Ishikawa (cell line): ENCODE data around the gene GPR55.

ENCODE experiments used
- CEBPB ChIP-seq: IDR thresholded peaks from 2 replicates; pipeline ENCODE4 v1.6.1; 2012
- CREB1 ChIP-seq: IDR thresholded peaks from 2 replicates; pipeline ENCODE4 v1.6.1; 2012; ENCODE audit warnings: low read depth
- EGR1 ChIP-seq: IDR thresholded peaks from 2 replicates; pipeline ENCODE4 v1.6.1; 2012
- EP300 ChIP-seq: IDR thresholded peaks from 2 replicates; pipeline ENCODE4 v1.6.1; 2012; ENCODE audit warnings: borderline replicate concordance
- FOXM1 ChIP-seq: IDR thresholded peaks from 2 replicates; pipeline ENCODE4 v1.6.1; 2012; ENCODE audit warnings: low read depth, borderline replicate concordance
- NFIC ChIP-seq: IDR thresholded peaks from 2 replicates; pipeline ENCODE4 v1.6.1; 2012
- RAD21 ChIP-seq: IDR thresholded peaks from 2 replicates; pipeline ENCODE4 v1.6.1; 2012; ENCODE audit warnings: low read depth
- TAF1 ChIP-seq: IDR thresholded peaks from 2 replicates; pipeline ENCODE4 v1.6.1; 2012; ENCODE audit warnings: low read depth, mild to moderate bottlenecking
- TCF12 ChIP-seq: IDR thresholded peaks from 2 replicates; pipeline ENCODE4 v1.6.1; 2012; ENCODE audit warnings: low read depth
- TEAD4 ChIP-seq: IDR thresholded peaks from 2 replicates; pipeline ENCODE4 v1.6.1; 2012
- YY1 ChIP-seq: IDR thresholded peaks from 2 replicates; pipeline ENCODE4 v1.6.1; 2012; ENCODE audit warnings: low read depth
- ZBTB7A ChIP-seq: IDR thresholded peaks from 2 replicates; pipeline ENCODE4 v1.6.1; 2012; ENCODE audit warnings: low read depth
- TF ChIP-seq, protein P1 (sequence below): IDR thresholded peaks from 2 replicates; pipeline ENCODE4 v1.6.1; 2012
- TF ChIP-seq, protein P2 (sequence below): IDR thresholded peaks from 2 replicates; pipeline ENCODE4 v1.6.1; 2012; ENCODE audit warnings: low read depth, mild to moderate bottlenecking
- TF ChIP-seq, protein P3 (sequence below): IDR thresholded peaks from 2 replicates; pipeline ENCODE4 v1.6.1; 2012

GPR55 gene

DNA sequence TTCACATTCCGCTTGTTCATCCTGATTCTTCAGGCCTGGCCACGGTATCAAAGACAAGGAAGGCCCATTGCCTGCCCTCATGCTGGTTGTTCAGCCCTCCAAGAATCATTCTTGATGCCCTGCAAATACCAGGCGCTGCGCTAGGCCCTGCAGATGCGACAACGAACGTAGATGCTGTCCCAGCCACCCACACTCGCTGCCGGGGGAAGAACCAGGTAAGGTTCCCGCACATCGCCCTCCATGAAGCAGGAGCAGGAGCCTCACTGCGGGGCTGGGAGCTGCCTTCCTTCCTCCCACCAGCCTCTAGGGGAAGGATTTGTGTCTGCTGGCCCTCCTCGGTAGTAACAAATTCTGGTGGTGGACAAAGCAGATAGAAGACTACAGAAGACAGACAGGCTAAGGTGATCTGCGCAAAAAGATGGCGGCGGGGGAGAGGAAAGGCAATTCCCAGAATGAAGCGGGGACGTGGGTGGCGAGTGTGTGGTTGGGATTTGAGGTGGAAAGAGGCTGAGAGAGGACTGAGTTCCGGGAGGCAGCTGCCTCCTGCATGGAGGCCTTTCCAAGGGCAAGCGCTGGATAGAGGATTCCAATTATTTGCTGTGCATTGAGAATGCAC is 19.8 kb upstream of the GPR55 start:
- TF ChIP-seq, protein P1, sequence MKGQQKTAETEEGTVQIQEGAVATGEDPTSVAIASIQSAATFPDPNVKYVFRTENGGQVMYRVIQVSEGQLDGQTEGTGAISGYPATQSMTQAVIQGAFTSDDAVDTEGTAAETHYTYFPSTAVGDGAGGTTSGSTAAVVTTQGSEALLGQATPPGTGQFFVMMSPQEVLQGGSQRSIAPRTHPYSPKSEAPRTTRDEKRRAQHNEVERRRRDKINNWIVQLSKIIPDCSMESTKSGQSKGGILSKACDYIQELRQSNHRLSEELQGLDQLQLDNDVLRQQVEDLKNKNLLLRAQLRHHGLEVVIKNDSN, result no peak
- TF ChIP-seq ZBTB7A, result no peak
- no peak for TF ChIP-seq TEAD4
- TF ChIP-seq FOXM1, result no peak
- TF ChIP-seq EP300, result no peak
- no peak for TF ChIP-seq YY1
- no peak for TF ChIP-seq TAF1
- no peak for TF ChIP-seq CEBPB
- no peak for TF ChIP-seq TCF12
- TF ChIP-seq, protein P2, sequence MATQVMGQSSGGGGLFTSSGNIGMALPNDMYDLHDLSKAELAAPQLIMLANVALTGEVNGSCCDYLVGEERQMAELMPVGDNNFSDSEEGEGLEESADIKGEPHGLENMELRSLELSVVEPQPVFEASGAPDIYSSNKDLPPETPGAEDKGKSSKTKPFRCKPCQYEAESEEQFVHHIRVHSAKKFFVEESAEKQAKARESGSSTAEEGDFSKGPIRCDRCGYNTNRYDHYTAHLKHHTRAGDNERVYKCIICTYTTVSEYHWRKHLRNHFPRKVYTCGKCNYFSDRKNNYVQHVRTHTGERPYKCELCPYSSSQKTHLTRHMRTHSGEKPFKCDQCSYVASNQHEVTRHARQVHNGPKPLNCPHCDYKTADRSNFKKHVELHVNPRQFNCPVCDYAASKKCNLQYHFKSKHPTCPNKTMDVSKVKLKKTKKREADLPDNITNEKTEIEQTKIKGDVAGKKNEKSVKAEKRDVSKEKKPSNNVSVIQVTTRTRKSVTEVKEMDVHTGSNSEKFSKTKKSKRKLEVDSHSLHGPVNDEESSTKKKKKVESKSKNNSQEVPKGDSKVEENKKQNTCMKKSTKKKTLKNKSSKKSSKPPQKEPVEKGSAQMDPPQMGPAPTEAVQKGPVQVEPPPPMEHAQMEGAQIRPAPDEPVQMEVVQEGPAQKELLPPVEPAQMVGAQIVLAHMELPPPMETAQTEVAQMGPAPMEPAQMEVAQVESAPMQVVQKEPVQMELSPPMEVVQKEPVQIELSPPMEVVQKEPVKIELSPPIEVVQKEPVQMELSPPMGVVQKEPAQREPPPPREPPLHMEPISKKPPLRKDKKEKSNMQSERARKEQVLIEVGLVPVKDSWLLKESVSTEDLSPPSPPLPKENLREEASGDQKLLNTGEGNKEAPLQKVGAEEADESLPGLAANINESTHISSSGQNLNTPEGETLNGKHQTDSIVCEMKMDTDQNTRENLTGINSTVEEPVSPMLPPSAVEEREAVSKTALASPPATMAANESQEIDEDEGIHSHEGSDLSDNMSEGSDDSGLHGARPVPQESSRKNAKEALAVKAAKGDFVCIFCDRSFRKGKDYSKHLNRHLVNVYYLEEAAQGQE, result no peak
- TF ChIP-seq, protein P3, sequence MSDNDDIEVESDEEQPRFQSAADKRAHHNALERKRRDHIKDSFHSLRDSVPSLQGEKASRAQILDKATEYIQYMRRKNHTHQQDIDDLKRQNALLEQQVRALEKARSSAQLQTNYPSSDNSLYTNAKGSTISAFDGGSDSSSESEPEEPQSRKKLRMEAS, result no peak
- TF ChIP-seq NFIC, result no peak
- TF ChIP-seq CREB1, result no peak
- no peak for TF ChIP-seq RAD21
- TF ChIP-seq EGR1, result no peak

DNA sequence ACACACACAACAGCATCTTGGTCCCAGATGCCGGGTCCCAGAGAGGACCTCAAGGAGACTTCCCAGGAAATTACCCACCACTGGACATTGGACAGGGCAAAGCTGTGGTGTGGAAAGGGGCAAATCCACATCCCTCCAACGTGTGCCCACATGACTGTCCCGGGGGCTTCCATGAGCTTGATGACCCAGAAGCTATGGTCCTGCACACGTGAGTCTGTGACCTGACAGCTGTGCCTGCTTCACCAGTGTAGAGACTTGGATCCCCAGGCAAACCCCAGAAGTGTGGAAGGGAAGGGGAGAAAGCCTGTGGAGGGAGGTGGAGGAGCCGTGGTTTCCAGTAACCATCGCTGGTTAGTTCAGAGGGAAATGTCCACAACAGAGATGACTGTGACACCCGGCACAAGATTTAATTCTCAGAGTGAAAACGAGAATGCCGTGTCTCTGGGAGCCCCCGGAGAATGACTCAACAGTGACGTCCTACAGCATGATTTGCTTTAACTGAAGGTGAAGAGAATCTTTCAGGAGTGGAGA is 19.1 kb upstream of the GPR55 start:
- no peak for TF ChIP-seq EP300

DNA sequence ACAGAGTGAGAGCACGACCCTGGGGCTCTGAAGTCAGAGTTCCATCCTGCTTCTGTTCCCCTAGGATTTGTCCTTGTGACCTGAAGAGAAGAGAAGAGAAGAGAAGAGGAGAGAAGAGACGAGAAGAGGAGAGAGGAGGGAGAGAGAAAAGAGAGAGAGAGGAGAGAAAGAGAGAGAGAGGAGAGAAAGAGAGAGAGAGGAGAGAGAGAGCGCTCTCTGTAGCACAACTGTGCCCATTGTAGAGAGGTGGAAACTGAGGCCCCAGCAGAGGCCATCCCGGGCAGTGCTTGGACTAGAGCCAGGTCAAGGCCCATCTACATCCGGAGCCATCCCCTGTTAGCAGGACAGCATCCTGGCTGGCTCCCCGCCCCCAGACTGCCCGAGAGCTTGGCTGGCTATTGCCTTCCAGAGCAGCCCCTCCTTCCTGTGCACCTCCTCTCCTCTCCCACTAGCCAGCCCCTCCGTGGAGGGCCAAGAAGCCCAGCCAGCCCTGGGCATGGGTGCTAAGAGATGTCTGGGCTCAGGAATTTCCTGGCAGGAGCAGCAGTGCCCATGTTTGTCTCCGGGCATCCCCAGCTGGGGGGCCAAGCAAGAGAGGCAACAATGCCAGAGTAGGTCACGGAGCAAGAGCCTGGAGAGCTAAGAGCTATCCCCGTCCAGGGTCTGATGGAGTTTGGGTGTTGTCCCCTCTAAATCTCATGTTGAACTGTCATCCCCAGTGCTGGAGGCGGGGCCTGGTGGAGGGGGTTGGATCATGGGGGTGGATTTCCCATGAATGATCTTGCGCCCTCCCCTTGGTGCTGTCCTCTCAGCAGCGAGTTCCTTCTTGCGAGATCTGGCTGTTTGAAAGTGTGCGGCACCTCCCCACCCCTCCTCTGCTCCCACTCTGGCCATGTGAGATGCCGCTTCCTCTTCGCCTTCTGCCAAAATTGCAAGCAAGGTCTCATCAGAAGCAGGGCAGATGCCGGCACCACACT is 18.2 kb upstream of the GPR55 start:
- no peak for TF ChIP-seq TAF1
- TF ChIP-seq, protein P3, result no peak
- TF ChIP-seq YY1, result no peak
- TF ChIP-seq, protein P2, result no peak
- TF ChIP-seq, protein P1, result no peak
- TF ChIP-seq FOXM1, result no peak
- no peak for TF ChIP-seq CEBPB

DNA sequence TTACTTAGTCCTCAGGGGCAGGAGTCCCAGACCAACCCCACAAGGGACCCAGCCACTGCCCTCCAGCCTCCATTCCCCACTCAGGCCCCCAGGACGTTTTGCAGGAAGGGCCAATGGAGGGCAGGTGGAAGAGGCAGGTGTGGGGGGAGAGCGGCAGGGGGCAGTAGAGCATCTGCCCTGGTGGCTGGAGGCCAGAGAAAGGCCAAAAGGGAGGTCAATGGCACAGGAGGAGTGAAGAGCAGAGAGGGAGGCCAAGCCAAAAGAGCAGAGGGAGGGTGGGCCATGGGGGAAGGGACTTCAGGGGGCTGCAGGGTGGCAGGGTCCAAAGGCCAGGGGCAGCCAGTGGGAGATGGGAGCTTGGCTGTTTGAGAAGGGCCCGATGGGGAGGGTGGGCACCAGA is 17.3 kb upstream of the GPR55 start:
- TF ChIP-seq FOXM1 (no peak), YY1 (no peak), ZBTB7A (no peak), TCF12 (no peak), CEBPB (no peak)
- TF ChIP-seq, protein P3, result no peak
- TF ChIP-seq, protein P2, result no peak
